GM19193 (cell line): Measurements from ENCODE around the gene EPOP.

ENCODE experiments used
- POLR2A ChIP-seq: IDR thresholded peaks from 4 replicates; pipeline ENCODE4 v1.6.1; 2011; ENCODE audit not compliant: insufficient read depth, insufficient read length; ENCODE audit errors: extremely low read depth

EPOP gene

DNA sequence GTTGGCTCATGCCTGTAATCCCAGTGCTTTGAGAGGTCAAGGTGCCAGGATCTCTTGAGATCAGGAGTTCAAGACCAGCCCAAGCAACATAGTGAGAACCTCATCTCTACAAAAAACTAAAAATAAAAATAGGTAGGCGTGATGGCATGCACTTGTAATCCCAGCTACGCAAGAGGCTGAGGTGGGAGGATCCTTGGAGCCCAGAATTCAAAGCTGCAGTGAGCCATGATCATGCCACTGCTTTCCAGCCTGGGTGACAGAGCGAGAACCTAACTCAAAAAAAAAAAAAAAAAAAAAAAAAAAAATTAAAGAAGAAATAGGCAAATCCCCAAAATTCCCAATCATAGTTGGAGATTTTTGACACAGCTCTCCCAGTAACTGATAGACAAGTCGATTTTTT, 36.8 kb downstream of the EPOP start:
- TF ChIP-seq POLR2A = no peak

DNA sequence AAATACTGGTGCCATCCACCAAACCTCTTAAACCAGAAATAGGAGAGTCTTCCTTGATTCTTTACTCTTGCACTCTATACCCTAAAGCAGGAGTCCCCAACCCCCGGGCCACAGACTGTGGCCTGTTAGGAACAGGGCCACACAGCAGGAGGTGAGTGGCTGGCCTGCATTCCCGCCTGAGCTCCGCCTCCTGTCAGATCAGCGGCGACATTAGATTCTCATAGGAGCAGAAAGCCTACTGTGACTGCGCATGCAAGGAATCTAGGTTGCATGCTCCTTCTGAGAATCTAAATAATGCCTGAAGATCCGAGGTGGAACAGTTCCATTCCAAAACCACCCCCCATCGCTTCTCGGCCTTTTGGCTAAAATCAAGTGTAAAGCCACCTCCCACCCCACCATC, 38.7 kb downstream of the EPOP start:
- TF ChIP-seq POLR2A = no peak

DNA sequence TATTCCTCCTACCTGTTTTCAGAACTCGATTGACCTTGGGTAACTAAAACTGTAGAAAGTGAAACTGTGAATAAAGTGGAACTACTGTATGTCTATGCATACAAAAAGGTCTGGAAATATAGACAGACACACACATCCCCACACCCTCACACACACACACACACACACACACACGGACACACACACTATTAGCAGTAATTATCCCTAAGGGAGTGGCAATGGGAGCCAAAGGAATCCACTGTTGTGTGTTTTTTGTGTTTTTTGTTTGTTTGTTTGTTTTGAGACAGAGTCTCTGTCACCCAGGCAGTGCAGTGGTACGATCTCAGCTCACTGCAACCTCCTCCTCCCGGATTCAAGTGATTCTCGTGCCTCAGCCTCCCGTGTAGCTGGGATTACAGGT, 42.4 kb downstream of the EPOP start:
- TF ChIP-seq POLR2A = no peak

DNA sequence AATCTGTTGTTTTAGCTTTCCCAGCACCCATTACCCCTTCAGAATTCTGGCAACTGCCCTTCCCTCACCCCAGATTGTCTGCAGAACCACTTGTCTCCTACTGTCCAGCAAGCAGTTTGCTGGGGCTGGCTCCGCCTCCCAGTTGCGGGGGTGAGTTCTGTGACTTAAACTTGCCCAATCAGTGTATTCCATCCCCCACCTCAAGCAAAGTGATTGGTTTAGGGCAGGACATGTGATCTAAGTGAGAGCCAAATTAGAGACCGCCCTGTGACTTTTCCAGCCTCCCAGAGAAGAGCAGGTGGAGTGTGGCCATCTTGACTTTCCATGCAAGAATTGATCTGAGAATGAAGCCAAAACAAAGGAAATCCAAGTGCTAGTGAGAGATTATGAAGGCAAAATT, 46.3 kb downstream of the EPOP start:
- TF ChIP-seq POLR2A = no peak

DNA sequence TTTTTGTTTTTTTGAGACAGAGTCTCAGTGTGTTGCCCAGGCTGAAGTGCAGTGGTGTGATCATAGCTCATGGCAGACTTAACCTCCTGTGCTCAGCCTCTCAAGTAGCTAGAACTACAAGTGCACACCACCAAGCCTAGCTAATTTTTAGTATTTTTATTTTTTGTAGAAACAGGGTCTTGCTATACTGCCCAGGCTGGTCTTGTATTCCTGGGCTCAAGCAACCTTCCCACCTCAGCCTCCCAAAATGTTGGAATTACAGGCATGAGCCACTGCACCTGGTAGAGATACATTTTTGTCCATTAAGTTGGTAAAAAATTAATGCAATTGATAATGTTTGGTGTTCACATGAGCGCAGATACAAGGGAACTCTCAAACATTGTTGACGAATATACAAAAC, 46.8 kb downstream of the EPOP start:
- TF ChIP-seq POLR2A = no peak

DNA sequence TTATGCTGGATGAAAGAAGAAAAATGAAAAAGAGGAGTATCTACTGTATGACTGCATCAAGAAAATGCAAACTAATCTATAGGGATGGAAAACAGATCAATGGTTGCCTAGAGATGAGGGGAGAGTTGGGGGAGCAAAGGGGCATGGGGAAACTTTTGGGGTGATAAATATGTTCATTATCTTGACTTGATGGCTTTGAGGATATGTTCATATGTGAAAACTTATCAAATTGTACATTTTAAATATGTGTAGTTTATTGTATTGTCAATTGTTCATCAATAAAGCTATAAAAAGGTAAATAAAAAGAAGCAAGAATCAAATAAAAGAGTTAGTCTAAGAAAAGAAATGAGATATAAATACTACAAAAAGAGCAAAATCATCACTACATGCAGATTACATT, 49.3 kb downstream of the EPOP start:
- no peak for TF ChIP-seq POLR2A
